H1 (cell line): ENCODE measurements around the gene SLC12A8. TPM values are rescaled to one million over a fixed set of nuclear protein-coding genes. Genes with fewer than 3 reads are reported as not detected.

ENCODE experiments used
- CHD1 ChIP-seq: IDR thresholded peaks from 2 replicates; pipeline ENCODE4 v1.6.1; 2012; ENCODE audit warnings: low read depth, low read length, improper control_type of control experiment
- CHD2 ChIP-seq: IDR thresholded peaks from 2 replicates; pipeline ENCODE4 v1.6.1; 2012; ENCODE audit warnings: low read length, improper control_type of control experiment
- GABPA ChIP-seq: IDR thresholded peaks from 2 replicates; pipeline ENCODE4 v1.6.1; 2011; ENCODE audit warnings: mild to moderate bottlenecking, low read length, moderate library complexity, borderline replicate concordance; ENCODE audit not compliant: insufficient read depth
- KDM1A ChIP-seq: fragments of 200-600, 300-600 bp; sonication (generic); IDR thresholded peaks from 2 replicates; pipeline ENCODE4 v1.7.1; 2016; ENCODE audit warnings: mild to moderate bottlenecking, low read length, borderline replicate concordance
- MAFK ChIP-seq: IDR thresholded peaks from 2 replicates; pipeline ENCODE4 v1.6.1; 2012; ENCODE audit warnings: low read depth, mild to moderate bottlenecking, improper control_type of control experiment, low read length
- TCF12 ChIP-seq: IDR thresholded peaks from 2 replicates; pipeline ENCODE4 v1.6.1; 2011; ENCODE audit warnings: low read depth, mild to moderate bottlenecking, low read length
- polyA plus RNA-seq, 7 experiments: library from polyadenylated mRNA; depleted of rRNA in 3 of 7; stranded (reverse) in 5 of 7; unstranded in 2 of 7; fragments of >200 nt in 5 of 7; fragments of 200-250 nt in 2 of 7; gene quantifications; 1 replicate in 5 of 7; 2 replicates in 1 of 7; 4 replicates in 1 of 7; pipeline versions ENCODE4 v1.2.1 to v1.2.3, GENCODE V29; 2011 to 2013; ENCODE audit warnings: missing spikeins in 2 of 7, mixed read lengths in 2 of 7
- total RNA-seq: library from RNA; stranded (reverse); fragmentation: NEBNext Ultra II Directional; extraction: Animal tissue kit (Norgen Biotek cat#: 25700); gene quantifications from 2 replicates; pipeline ENCODE4 v1.2.1, GENCODE V29; 2021

The SLC12A8 gene
- total and polyA plus RNA-seq, 2 of the 8 experiments (the other 6 are each of a cell fraction or from before 2014, with no cell fraction given) = 13.7 to 14.4 TPM

DNA sequence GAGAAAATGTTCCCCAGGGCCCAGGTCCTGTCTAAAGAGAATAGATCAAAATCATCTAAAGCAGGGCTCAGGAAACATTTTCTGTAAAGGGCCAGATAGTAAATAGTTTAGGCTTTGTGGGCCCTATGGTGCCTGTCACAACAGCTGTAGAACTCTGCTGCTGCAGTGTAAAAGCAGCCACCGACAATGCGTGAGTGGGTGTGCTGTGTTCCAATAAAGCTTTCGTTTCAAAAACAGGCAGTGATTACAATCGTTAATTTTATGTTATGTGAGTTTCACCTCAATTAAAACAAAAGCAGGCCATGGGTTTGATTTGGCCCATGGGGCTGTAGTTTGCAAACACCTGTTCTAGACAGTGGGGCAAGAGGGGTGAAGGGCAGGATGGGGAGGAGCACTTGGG lies 144.3 kb downstream of the SLC12A8 start (continued):
- TF ChIP-seq CHD2 (no peak), TCF12 (no peak), MAFK (no peak), CHD1 (no peak), GABPA (no peak), KDM1A (no peak)
